Lung (tissue), 12 donors: Measurements from ENCODE around the gene SUSD5. TPM values are rescaled to one million over a fixed set of nuclear protein-coding genes. Genes with fewer than 3 reads are reported as not detected.

ENCODE experiments used
- ATAC-seq: fragments of 200-7000 bp; cut with Tn5 transposase; one replicate; pipeline ENCODE4 v1.9.1; 2020; ENCODE audit warnings: moderate number of reproducible peaks; ENCODE audit not compliant: insufficient read depth, low FRiP score
- DNase-seq, 3 donors: peaks; one replicate each; pipeline ENCODE4 v3.0.0-alpha.2; 2013 to 2017
- H3K27ac ChIP-seq, 2 donors: one replicate each; pipeline ENCODE4 v1.5.1; 2013; ENCODE audit warnings: mild to moderate bottlenecking in 2 of 2, moderate library complexity in 2 of 2, control low read depth in 1 of 2, inconsistent platforms in 1 of 2, low read depth in 1 of 2, low read length in 1 of 2
- H3K27me3 ChIP-seq, 3 donors: one replicate each; pipeline ENCODE4 v1.5.1; 2013; ENCODE audit warnings: low read length in 2 of 3; ENCODE audit not compliant: control insufficient read depth in 3 of 3, insufficient read depth in 3 of 3
- H3K36me3 ChIP-seq, 4 donors: one replicate each; pipeline ENCODE4 v1.5.1; 2013; ENCODE audit warnings: low read length in 4 of 4, mild to moderate bottlenecking in 1 of 4, moderate library complexity in 1 of 4; ENCODE audit not compliant: control insufficient read depth in 4 of 4, insufficient read depth in 4 of 4
- H3K4me1 ChIP-seq, 5 donors: one replicate each; pipeline ENCODE4 v1.5.1; 2013; ENCODE audit warnings: low read length in 5 of 5, mild to moderate bottlenecking in 2 of 5, moderate library complexity in 1 of 5; ENCODE audit not compliant: control insufficient read depth in 5 of 5, insufficient read depth in 5 of 5
- H3K4me3 ChIP-seq: one replicate; pipeline ENCODE4 v1.5.1; 2013; ENCODE audit warnings: mild to moderate bottlenecking, control low read depth, moderate library complexity
- H3K9ac ChIP-seq, 2 donors: one replicate each; pipeline ENCODE4 v1.5.1; 2013; ENCODE audit warnings: low read length in 2 of 2, control low read depth in 1 of 2; ENCODE audit not compliant: insufficient read depth in 1 of 2
- H3K9me3 ChIP-seq, 4 donors: one replicate each; pipeline ENCODE4 v1.5.1; 2013; ENCODE audit warnings: low read length in 3 of 4, mild to moderate bottlenecking in 1 of 4, moderate library complexity in 1 of 4; ENCODE audit not compliant: control insufficient read depth in 4 of 4, insufficient read depth in 3 of 4
- WGBS, 2 donors: extraction: QIAGEN DNeasy Blood & Tissue Kit; methylation state at CpG; one replicate each; pipeline ENCODE4 v1.1.7; 2013; 5-methylcytosine and 5-hydroxymethylcytosine counted together
- polyA plus RNA-seq, 2 donors: library from polyadenylated mRNA; stranded (reverse); fragments of 200-250 nt; gene quantifications; one replicate each; pipeline ENCODE4 v1.2.1, GENCODE V29; 2013
- total RNA-seq, 2 donors: library from RNA; depleted of rRNA in 1 of 2; stranded (reverse); fragments of >200 nt in 1 of 2; gene quantifications; one replicate each; pipeline ENCODE4 v1.2.1, GENCODE V29; 2014 to 2021
- TF ChIP-seq, protein P1 (sequence below): IDR thresholded peaks from 2 replicates; pipeline ENCODE4 v1.5.1; 2012; ENCODE audit warnings: mild to moderate bottlenecking; ENCODE audit errors: control extremely low read depth, extremely low read depth
- donor health status: control.
- donor health status: control.
- donor health status: Bipolar disorder and iron deficiency.
- donor health status: healthy.
- donor health status: DM: yes; HTN: yes; CAD: no.

Gene SUSD5
- total and polyA plus RNA-seq, 4 donors, result 0.17 to 2.9 (median 1.0) TPM

DNA sequence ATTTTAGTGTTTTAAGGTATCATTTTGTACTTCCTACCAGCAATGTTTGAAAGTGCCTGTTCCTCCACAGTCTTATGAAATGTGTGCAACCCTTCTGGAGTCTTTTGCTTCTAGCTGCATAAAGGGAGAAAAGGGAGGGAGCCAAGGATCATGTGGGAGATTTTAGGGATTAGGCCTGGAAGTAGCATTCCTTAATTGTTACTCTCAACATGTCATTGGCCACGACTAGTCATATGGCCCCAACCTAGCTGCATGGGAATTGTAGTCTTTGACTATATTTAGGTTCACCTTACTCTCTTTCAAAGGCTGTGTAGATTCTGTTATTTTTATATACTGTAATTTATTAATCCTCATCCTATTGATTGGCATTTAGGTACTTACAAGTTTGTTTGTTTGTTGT, 89.9 kb downstream of the SUSD5 start:
- peaks cover 15 to 32% (median 24%) of the 10 kb centered on the region in 4 donors for H3K36me3 ChIP-seq

GRCh38 chr3:33125840-33126239, 92.8 kb downstream of the SUSD5 start:
- Histone ChIP-seq H3K27me3 (no peaks in the 10 kb centered on the region), H3K27ac (no peak overlapping the region), H3K4me1 (no peaks in the 10 kb centered on the region), H3K9me3 (no peaks in the 10 kb centered on the region), H3K36me3 (peaks cover 15 to 28% (median 26%) of the 10 kb centered on the region in 4 donors), H3K4me3 (no peak overlapping the region), H3K9ac (no peak overlapping the region)
- no peak for ATAC-seq
- TF ChIP-seq, protein P1, sequence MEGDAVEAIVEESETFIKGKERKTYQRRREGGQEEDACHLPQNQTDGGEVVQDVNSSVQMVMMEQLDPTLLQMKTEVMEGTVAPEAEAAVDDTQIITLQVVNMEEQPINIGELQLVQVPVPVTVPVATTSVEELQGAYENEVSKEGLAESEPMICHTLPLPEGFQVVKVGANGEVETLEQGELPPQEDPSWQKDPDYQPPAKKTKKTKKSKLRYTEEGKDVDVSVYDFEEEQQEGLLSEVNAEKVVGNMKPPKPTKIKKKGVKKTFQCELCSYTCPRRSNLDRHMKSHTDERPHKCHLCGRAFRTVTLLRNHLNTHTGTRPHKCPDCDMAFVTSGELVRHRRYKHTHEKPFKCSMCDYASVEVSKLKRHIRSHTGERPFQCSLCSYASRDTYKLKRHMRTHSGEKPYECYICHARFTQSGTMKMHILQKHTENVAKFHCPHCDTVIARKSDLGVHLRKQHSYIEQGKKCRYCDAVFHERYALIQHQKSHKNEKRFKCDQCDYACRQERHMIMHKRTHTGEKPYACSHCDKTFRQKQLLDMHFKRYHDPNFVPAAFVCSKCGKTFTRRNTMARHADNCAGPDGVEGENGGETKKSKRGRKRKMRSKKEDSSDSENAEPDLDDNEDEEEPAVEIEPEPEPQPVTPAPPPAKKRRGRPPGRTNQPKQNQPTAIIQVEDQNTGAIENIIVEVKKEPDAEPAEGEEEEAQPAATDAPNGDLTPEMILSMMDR, result no peak
- no peak for DNase-seq
- 92 to 95% methylated on average over 3 of the region's 3 CpGs for WGBS, 2 donors

More for the DNA sequence above, 89.9 kb downstream of the SUSD5 start:
- Histone ChIP-seq H3K27me3 (no peaks in the 10 kb centered on the region), H3K27ac (no peak overlapping the region), H3K4me1 (no peaks in the 10 kb centered on the region), H3K9ac (no peak overlapping the region), H3K9me3 (no peaks in the 10 kb centered on the region), H3K4me3 (no peak overlapping the region)
- no peak for DNase-seq
- ATAC-seq, result no peak
- TF ChIP-seq, protein P1, result no peak
- 67 to 81% methylated on average over 1 of the region's 1 CpG for WGBS, 2 donors

DNA sequence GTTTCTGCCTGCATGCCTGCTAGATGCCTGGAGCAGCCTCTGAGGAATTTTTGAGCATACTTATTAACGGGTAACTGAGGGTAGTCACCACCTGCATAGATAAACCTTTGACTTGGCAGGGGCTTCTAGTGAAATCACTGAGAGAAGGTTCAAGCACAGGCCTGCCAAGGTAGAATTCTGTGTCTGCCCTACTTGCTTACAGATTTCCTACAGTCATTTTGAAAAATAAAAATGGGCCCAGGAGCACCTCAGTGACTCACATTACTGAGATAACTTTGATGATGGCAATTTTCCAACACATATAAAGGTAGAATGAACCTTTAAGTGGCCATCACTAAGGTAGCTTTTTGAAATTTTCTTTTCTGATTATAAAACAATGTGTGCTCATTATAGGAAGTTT, 94.0 kb downstream of the SUSD5 start:
- no peak overlapping the region for H3K4me3 ChIP-seq
- H3K4me1 ChIP-seq, result no peaks in the 10 kb centered on the region
- peaks cover 11 to 27% (median 22%) of the 10 kb centered on the region in 4 donors for H3K36me3 ChIP-seq
- H3K9ac ChIP-seq, result no peak overlapping the region
- TF ChIP-seq, protein P1, result no peak
- H3K9me3 ChIP-seq, result no peaks in the 10 kb centered on the region
- ATAC-seq (no peak), DNase-seq (no peak)
- no peak overlapping the region for H3K27ac ChIP-seq
- H3K27me3 ChIP-seq, result no peaks in the 10 kb centered on the region
- 71 to 85% methylated on average over 1 of the region's 1 CpG for WGBS, 2 donors

GRCh38 chr3:33122991-33123390, 95.6 kb downstream of the SUSD5 start:
- 82 to 93% methylated on average over 5 of the region's 5 CpGs for WGBS, 2 donors
- H3K9me3 ChIP-seq, result no peaks in the 10 kb centered on the region
- ATAC-seq, result no peak
- no peaks in the 10 kb centered on the region for H3K27me3 ChIP-seq
- no peaks in the 10 kb centered on the region for H3K4me1 ChIP-seq
- H3K9ac ChIP-seq, result no peak overlapping the region
- no peak overlapping the region for H3K4me3 ChIP-seq
- TF ChIP-seq, protein P1, result no peak
- peaks cover 11 to 31% (median 20%) of the 10 kb centered on the region in 4 donors for H3K36me3 ChIP-seq
- no peak overlapping the region for H3K27ac ChIP-seq
- DNase-seq, result no peak
